Ecto neural progenitor cell (in vitro differentiated cells): ENCODE data around the gene SLC9A5.

Experiments used
- DNase-seq: peaks from one replicate; pipeline ENCODE4 v3.0.0-alpha.2; 2018; ENCODE audit warnings: low spot score

SLC9A5 gene

DNA sequence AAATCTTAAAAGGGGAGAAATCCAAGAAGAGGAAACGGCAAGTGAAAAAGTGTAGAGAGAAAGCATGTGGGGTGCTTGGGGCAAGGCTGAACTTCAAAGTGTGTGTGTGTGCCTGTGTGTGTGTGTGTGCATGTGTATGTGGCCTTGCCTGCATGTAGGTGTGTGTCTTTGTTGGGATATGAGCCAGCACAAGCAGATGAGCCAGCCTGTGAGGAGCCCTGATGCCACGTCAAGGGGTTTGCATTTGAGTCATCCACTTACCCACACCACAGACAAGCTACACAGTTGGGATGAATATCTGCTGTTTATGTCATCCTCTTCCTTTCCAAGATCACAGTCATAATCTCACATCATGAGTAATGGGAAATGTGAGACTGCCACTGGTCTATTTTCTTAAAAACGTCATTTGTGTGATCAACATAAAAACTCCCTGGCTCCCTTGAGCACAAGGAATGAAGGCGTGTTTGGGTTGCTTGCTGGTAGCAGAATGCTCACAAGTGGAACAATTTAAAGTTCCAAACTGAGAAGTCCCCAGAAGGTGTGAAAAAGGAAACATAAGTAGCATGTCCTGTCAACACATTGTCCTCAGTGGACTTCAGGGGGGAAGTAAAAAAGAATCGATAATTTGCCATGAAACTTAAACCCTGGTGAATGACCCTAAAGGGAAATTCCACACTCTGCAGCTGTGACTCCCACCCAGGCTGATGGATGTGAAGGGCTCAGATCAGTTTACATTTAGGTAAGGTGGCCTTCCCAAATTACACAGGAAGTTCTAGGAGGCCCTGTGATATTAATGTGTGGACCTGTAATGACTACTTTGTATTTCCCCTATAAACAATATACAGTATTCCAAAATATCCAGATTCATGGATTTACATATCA lies 63.1 kb downstream of the SLC9A5 start:
- no peak for DNase-seq

DNA sequence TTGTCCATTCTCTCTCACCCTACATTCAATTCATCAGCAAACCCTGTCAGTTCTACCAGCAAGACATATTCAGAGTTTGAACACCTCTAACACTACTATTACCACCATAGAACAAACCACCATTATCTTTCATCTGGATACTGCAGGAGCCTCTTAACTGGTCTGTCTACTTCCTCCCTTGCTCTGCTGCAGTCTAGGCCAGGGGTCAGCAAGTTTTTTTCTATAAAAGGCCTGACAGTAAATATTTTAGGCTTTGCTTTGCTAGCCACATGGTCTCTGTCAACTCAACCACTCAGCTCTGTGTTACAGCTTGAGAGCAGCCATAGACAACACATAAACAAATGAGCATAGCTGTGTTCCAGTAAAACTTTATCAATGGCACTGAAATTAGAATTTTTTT lies 63.9 kb downstream of the SLC9A5 start:
- no peak for DNase-seq

DNA sequence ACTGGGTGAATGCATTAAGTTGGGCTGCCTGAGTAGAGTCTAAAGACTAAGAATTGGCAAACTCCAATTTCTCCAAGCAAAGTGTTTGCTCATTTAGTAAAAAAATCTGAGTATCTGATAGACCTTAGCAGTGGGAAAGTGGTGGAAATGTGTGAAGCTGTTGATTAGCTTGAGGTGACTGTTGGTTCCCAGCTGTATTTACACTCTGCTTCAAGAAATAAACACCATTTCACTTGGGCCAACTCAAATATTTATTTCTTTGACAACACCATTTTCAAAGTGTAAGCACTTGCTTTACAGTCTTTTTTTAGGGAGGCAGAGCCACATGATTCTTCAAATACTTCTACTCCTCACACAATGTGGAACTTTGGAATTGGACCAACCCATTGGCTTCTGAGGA lies 69.1 kb downstream of the SLC9A5 start:
- no peak for DNase-seq
